ENCODE data around the gene AFAP1L2.

- TF ChIP-seq POLR2A (IDR thresholded peaks at IDR 0.05; ENCODE audit: low read depth, low read length) (no peak), POLR2AphosphoS5 (IDR thresholded peaks at IDR 0.05; ENCODE audit: low read depth, low read length) (no peak)
Observed at GRCh38 chr10:114261076-114261475, 143.2 kb downstream of the AFAP1L2 start.
